HTERT RPE-1 (cell line): Measurements from ENCODE around the gene PHF5A.

Source experiments
- in situ Hi-C: fragments of 300-500 bp; cut with MboI; formaldehyde crosslinking; loops from 4 replicates; pipeline ENCODE4 v1.14.3; 2020; ENCODE audit warnings: low sequenced_read_pairs

PHF5A gene

DNA sequence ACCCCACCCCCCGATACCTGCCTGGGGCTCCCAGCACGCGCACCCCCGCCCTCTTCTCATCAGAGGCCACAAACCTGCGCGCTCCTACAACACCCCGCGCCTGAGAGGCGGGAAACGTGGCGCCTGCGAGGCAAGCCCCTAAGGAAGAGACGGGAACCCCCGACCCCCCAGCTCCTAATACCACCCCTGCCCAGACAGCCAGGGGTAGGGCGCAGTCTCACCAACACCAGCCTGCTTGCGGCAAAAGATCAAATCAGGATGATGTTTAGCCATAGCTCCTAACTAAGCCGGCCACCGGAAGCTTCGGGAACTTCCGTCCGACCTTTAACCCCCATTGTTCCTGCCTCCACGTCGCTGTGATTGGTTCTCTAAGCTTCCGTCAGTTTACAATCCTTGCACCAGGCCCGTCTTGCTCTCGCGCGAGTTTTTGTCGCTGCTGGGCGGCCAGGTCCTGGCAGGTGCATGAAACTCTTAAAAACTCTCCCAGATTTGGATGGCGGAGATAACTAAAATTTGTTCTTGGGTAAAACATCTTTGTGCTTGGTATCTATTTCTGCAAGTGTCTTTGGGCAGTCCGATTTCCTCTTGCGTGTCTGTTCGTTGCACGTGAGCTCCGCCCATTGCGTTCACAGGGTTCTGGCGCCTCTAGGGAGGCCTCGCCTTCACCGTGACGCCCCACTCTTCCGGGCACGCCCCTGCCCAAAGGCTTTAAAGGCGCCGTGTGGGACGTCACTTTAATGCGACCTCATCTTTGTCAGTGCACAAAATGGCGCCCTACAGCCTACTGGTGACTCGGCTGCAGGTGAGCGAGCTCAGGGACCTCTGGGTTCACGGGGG, at the start of gene PHF5A, which contains the start of gene ACO2:
Gene PHF5A (minus strand): TSS at position 312 of the 837 bp plus-strand sequence. CDS start 39 bp downstream, at position 273.
Gene ACO2 (plus strand): TSS at position 737 of the 837 bp plus-strand sequence. CDS start 30 bp downstream, at position 767.
- in situ Hi-C loops = no loop called here

DNA sequence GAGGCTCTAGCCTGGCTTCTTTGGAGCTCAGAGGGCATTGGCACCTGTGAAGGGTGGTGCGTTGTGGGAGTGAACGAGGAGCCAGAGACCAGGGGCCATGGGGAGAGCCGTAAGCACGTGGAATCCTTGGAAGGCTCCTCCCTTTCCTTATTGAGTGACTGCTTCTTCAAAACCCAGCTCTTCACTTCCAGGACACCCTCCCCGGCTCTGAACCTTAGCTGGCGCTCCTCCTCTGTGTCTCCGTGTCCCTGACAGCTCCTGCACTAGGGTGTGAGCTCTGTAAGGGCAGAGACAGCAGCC, 49.5 kb upstream of the PHF5A start:
- in situ Hi-C loops = no loop called here

GRCh38 chr22:41517172-41518047, 48.9 kb upstream of the PHF5A start:
- in situ Hi-C loops = no loop called here

- in situ Hi-C loops = no loop called here
These were observed 48.0 kb upstream of the PHF5A start for GRCh38 chr22:41516462-41516861.

GRCh38 chr22:41513391-41513790, 44.9 kb upstream of the PHF5A start:
- in situ Hi-C loops = no loop called here

- in situ Hi-C loops = no loop called here
These were observed 44.1 kb upstream of the PHF5A start for GRCh38 chr22:41512421-41513194.

DNA sequence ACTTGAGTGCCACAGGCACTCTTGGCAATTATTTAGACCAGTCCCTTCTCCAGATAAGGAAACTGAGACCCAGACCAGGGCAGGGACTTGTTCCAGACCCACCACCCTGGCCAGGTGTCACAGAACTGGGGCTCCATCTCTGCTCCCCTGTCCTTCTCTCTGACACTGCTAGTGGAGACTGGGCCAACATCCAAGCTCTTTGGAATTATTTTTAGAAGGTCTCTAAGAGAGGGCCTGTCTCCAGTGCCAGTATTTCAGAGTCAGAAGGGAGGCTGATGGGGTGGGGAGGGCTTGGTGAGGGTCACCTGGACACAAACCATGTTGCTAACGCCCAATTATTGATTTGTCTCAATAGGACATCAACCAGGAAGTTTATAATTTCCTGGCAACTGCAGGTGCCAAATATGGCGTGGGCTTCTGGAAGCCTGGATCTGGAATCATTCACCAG, 43.1 kb upstream of the PHF5A start:
- in situ Hi-C loops = no loop called here

DNA sequence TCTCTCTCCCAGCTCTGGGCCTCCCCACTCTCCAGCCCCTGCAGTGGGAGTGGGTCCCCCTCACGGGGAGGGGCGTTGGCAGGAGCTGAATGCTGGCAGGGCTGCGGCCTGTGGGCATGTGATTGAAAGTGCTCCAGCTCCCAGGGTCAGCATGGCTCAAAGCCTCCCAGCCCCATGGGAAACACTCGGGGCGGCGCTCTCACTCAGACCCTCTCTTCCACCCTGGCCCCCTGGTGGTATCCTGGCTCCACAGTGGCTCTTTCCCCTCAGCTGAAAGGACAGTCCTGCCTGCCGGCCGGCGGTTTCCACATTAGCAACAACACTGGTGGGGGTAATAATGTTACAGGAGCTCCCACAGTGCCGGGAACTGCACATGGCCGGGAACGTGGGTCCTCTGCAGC, 40.3 kb upstream of the PHF5A start:
- in situ Hi-C loops = no loop called here

DNA sequence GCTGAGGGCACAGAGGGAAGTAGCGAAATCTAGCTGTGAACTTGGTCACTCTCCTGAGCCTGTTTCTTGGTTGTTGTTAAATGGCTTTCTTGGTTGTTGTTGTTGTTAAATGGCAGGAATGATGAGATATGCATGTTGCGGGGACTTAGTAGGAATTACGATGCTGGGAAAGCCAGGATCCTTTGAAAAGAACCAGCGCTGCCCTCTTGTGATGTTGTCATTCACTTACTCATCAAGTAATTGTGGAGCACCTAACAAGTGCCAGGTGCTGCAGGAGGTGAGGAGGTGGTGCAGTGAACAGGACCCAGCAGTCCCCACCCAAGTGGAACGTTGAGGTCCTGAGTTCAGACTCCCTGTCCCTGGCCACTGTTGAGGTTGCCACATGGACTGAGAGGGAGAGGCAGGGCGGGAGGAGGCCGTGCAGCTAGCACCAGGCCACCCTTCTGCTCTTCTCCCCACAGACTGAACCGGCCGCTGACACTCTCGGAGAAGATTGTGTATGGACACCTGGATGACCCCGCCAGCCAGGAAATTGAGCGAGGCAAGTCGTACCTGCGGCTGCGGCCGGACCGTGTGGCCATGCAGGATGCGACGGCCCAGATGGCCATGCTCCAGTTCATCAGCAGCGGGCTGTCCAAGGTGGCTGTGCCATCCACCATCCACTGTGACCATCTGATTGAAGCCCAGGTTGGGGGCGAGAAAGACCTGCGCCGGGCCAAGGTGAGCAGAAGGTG, 39.0 kb upstream of the PHF5A start:
- in situ Hi-C loops = no loop called here

DNA sequence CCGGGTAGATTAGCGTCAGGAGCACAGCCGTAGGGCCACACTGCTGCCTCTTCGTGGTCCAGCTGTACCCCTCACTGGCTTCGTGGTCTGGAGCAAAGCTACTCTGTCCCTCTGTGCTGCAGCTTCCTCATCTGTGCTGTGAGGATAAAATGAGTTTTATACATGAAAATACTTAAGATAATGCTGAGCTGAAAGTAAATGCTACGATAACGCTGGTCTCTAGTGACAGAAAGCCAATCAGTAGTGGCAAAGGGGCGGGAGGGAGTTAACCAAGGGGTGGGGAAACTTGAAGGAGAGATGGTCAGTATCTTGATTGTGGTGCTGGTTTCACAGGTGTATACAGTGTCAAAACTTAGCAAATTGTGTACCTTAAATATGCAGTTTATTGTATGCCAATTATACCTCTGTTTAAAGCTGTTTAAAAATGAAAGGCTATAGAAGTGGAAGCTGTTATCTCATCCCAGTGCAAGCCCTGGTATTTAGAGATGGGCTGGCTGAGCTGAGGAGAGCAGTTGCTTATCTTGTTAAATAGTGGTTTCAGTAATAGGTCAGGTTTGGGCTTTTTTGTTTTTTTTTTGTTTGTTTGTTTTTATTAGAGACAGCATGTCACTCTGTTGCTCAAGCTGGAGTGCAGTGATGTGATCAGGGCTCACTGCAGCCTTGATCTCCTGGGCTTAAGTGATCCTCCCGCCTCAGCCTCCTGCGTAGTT, 37.2 kb upstream of the PHF5A start:
- in situ Hi-C loops = no loop called here

DNA sequence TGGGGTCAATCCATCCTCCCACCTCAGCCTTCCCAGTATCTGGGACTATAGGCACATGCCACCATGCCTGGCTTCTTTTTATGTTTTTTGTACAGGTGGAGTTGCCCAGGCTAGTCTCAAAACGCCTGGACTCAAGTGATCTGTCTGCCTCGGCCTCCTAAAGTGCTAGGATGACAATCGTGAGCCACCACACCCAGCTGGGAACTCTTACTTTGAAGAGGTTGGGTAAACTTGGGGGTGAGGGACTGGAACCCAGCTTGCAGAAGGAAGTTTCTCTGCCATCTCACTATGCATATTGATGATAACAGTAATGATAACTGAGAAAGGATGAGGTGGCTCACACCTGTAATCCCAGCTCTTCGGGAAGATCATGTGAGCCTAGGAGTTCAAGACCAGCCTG, 36.3 kb upstream of the PHF5A start:
- in situ Hi-C loops = no loop called here

DNA sequence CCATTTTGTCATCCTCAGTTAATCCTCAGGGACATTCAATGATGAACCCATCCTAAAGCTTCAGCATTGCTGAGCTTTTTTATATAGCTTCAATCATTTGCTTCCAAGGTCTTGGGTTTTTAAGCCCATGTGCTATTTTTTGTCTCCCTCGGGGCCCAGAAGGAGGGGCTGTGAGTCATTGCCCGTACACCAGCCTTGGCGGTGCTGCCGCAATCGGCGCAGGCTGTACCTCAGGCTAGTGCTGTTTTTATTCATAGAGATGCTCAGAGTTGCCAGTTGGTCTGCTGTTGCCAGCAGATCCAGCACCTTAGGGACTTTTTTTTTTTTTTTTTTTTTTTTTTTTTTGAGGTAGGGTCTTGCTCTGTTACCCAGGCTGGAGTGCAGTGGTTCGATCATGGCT, 35.9 kb upstream of the PHF5A start:
- in situ Hi-C loops = no loop called here

- in situ Hi-C loops = no loop called here
These were observed 32.7 kb upstream of the PHF5A start for GRCh38 chr22:41501209-41501608.

GRCh38 chr22:41500303-41500702, 31.8 kb upstream of the PHF5A start:
- in situ Hi-C loops = no loop called here

DNA sequence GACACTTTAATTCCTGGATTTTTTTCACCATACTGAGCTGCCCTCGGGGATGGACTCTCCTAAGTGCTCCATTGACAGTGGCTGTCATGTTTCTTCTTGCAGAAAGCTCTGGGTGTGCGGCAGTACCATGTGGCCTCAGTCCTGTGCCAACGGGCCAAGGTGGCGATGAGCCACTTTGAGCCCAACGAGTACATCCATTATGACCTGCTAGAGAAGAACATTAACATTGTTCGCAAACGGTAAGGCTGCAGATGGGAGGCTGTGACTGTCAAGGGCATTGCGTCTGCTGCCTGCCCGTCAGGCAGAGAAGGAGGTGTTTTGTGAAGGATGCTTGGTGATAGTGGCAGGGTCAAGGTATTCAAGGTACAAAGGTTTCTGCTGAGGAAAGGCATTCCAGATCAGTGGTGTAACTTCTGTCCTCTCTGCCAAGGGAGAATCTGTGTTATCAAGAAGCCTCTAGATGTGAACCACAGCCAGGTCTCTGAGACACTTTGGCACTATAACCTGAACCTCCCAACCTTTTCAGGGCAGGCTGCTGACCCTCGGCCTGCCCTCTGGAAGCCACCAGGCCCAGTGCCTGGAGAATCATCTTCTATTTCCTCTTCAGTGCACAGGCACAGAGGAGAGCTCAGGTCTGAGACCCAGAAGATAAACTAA, 31.3 kb upstream of the PHF5A start:
- in situ Hi-C loops = no loop called here

GRCh38 chr22:41498303-41498835, 29.9 kb upstream of the PHF5A start:
- in situ Hi-C loops = no loop called here

- in situ Hi-C loops = no loop called here
These were observed 23.0 kb upstream of the PHF5A start for GRCh38 chr22:41491374-41492100.

DNA sequence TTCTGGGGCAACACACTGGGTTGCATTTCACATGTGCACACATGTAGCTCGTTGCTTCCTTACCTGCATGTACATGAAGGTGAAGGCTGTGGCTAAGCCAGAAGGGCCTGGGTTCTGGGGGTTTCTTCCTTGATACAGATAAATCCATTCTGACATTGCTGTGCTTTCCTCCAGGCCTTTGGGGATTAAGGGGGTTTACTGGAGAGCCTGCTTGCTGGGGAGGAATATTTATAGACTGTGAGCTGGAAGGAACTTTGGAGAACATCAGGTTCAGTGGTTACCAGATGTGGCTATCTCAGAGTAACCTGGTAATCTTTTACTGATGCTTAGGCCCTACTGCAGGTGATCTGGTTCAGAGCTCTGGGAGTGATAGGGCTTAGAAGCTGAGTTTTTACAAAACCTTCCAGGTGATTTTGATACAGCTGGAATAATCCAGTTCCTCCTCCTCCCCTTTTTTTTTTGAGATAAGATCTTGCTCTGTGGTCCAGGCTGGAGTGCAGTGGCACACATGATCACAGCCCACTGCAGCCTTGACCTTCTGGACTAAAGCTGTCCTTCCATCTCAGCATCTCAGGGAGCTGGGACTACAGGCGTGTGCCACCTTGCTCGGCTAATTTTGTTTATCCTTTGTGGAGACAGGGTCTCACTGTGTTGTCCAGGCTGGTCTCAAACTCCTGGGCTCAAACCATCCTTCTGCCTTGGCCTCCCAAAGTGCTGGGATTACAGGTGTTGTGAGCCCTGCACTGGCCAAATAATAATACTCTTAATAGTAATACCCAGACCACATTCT, 20.3 kb upstream of the PHF5A start:
- in situ Hi-C loops = no loop called here
